Hematopoietic multipotent progenitor cell treated with erythropoietin and hydrocortisone succinate and interleukin-3 and kit ligand, for 17 days (in vitro differentiated cells): ENCODE data around the gene NRF1.

Experiments used
- DNase-seq: peaks from one replicate; pipeline ENCODE4 v3.0.0-alpha.2; 2015; ENCODE audit warnings: low spot score

NRF1 gene

GRCh38 chr7:129804111-129804889 lies 192.8 kb downstream of the NRF1 start:
- DNase-seq = no peak

DNA sequence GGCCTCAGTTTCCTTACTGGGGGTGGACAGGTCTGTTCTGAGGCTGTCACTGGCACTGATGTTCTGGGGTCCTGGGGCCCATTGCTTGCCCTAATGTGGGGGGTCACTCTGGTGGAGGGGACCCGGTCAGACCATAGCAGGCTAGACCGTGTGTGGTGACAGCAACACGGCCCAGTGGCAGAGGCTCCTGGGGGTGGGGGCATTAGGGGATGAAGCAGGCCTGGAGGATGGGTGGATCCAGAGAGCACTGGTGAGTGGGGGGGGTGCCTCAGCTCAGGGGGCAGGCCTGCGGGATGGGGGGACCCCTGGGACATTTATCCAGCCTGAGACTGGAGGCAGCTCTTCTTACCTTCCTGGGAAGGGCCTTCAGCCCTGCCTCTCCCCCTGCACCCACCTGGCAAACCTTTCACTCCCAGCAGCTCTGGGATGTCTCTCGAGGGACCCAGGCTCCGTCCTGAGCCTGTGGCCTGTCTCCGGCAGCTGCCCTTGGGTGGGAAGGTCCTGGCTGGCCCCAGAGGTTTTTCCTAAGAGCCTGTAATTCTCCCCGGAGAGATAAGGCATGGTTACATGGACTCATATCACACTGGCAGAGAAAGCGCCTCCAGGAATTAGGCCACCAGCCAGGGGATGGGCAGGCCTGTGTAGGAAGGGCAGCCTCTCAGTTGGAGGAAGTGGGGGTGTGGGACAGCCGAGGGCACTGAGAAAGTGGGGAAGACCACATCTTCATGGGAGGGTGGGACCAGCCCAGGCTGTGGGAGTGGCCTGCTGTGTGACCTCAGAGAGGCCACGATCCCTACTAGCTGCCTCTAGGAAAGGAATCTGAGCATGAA lies 193.6 kb downstream of the NRF1 start:
- no peak for DNase-seq
